ENCODE results near the gene NUP93.
"Not testable (repeated sequence)": the region's sequence is repeated elsewhere in the genome, so short reads cannot be mapped to it uniquely, and the experiment has no call there.

The NUP93 gene

GRCh38 chr16:56789360-56789759, 59.4 kb downstream of the NUP93 start:
- TF ChIP-seq CTCF (IDR thresholded peaks at IDR 0.05; ENCODE audit: low read depth, low read length, missing control alignments): peak; percentile 68
- Histone ChIP-seq H3K36me3 (replicated peaks) (no peaks in the 10 kb centered on the region), H3K27me3 (replicated peaks) (no peaks in the 10 kb centered on the region), H3K4me3 (ENCODE audit: low read depth, low read length) (no peak overlapping the region), H3K27ac (no peak overlapping the region)
- in situ Hi-C loops (cut with HindIII; ENCODE audit: low pct_ligation_motif_present, low sequenced_read_pairs): no loop called here
- DNase-seq: peak; percentile 35

GRCh38 chr16:56792967-56793366, 63.0 kb downstream of the NUP93 start:
- Histone ChIP-seq H3K27ac (no peak overlapping the region), H3K36me3 (replicated peaks) (no peaks in the 10 kb centered on the region), H3K27me3 (replicated peaks) (no peaks in the 10 kb centered on the region), H3K4me3 (ENCODE audit: low read depth, low read length) (no peak overlapping the region)
- in situ Hi-C loops (cut with HindIII; ENCODE audit: low pct_ligation_motif_present, low sequenced_read_pairs): no loop called here
- TF ChIP-seq CTCF (IDR thresholded peaks at IDR 0.05; ENCODE audit: low read depth, low read length, missing control alignments): no peak
- DNase-seq: no peak

GRCh38 chr16:56793492-56793891, 63.6 kb downstream of the NUP93 start:
- DNase-seq: peak; percentile 53
- in situ Hi-C loops (cut with HindIII; ENCODE audit: low pct_ligation_motif_present, low sequenced_read_pairs): no loop called here
- no peaks in the 10 kb centered on the region for H3K27me3 ChIP-seq (replicated peaks)
- no peak overlapping the region for H3K27ac ChIP-seq
- TF ChIP-seq CTCF (IDR thresholded peaks at IDR 0.05; ENCODE audit: low read depth, low read length, missing control alignments): peak; percentile 63
- no peaks in the 10 kb centered on the region for H3K36me3 ChIP-seq (replicated peaks)
- no peak overlapping the region for H3K4me3 ChIP-seq (ENCODE audit: low read depth, low read length)

DNA sequence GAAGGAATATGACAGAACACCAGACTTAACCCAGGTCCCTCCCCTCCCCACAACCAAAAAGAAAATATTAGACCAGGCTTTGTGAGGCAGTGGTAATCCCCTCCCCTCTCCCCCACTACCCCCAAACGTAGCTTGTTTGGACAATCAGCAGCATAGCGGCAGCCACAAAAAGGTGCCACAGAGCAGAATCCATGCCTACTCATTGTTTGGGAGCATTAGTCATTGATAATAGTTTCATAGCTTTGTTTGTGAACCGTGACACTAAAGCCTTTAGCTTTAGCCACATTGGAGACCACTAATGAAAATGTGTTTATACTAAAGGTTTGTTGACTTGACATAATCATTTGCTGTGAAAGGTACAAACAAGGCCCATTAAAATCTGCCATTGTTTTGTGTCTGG, 65.1 kb downstream of the NUP93 start:
- Histone ChIP-seq H3K36me3 (replicated peaks) (no peaks in the 10 kb centered on the region), H3K27me3 (replicated peaks) (no peaks in the 10 kb centered on the region), H3K27ac (no peak overlapping the region), H3K4me3 (ENCODE audit: low read depth, low read length) (no peak overlapping the region)
- TF ChIP-seq CTCF (IDR thresholded peaks at IDR 0.05; ENCODE audit: low read depth, low read length, missing control alignments): no peak
- in situ Hi-C loops (cut with HindIII; ENCODE audit: low pct_ligation_motif_present, low sequenced_read_pairs): no loop called here
- DNase-seq: no peak

- H3K4me3 ChIP-seq (ENCODE audit: low read depth, low read length); DNase-seq; H3K27me3 ChIP-seq (replicated peaks); H3K36me3 ChIP-seq (replicated peaks); in situ Hi-C loops (cut with HindIII; ENCODE audit: low pct_ligation_motif_present, low sequenced_read_pairs); H3K27ac ChIP-seq: not testable (repeated sequence)
Observed at GRCh38 chr16:56797038-56797437, 67.1 kb downstream of the NUP93 start.

DNA sequence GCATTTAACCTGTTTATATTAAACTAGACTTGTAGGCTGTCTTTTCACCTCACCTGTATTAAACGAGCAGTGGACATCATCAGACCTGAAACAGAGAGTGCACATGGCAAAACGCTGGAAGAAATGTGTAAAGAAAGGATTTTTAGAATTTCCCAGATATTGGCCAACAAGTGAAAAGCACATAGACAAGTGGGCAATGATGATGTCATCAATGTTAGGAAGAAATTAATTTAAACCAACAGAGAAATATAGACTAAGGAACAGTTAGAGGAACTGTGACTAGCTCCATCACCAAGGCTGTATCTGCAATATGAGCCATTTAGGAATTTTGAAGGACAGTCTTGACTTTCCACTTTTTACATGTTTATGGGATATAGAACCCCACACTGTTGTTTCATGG, 67.9 kb downstream of the NUP93 start:
- TF ChIP-seq CTCF (IDR thresholded peaks at IDR 0.05; ENCODE audit: low read depth, low read length, missing control alignments): no peak
- no peak overlapping the region for H3K4me3 ChIP-seq (ENCODE audit: low read depth, low read length)
- H3K36me3 ChIP-seq (replicated peaks): no peaks in the 10 kb centered on the region
- no peak overlapping the region for H3K27ac ChIP-seq
- H3K27me3 ChIP-seq (replicated peaks): no peaks in the 10 kb centered on the region
- no peak for DNase-seq
- in situ Hi-C loops (cut with HindIII; ENCODE audit: low pct_ligation_motif_present, low sequenced_read_pairs): no loop called here

Measured in brain microvascular endothelial cell (primary cell).